AG04449 (cell line): ENCODE measurements around the gene PTCRA.
"Not testable (repeated sequence)": the region's sequence is repeated elsewhere in the genome, so short reads cannot be mapped to it uniquely, and the experiment has no call there.

ENCODE experiments used
- CTCF ChIA-PET: fragments of 350-600 bp; formaldehyde crosslinking; extraction: SDS; loops from one replicate; lab custom pipeline; 2021; ENCODE audit warnings: antibody characterized with exemption; lab: Yijun Ruan, JAX
- POLR2A ChIA-PET: fragments of 400-600, 350-600 bp; formaldehyde crosslinking; extraction: SDS; loops from one replicate; lab custom pipeline; 2020; ENCODE audit warnings: antibody characterized with exemption, inconsistent platforms; lab: Yijun Ruan, JAX
- DNase-seq: peaks from one replicate; pipeline ENCODE4 v3.0.0-alpha.2; 2010; ENCODE audit warnings: low read depth, low spot score
- H3K4me3 ChIP-seq: 2 replicates; pipeline ENCODE4 v1.5.1; 2011; ENCODE audit warnings: low read depth, mild to moderate bottlenecking, control low read depth, low read length
- CTCF ChIP-seq: IDR thresholded peaks from one replicate; pipeline ENCODE4 v1.5.1; 2011; ENCODE audit warnings: mild to moderate bottlenecking, moderate library complexity, low read length, control low read depth, inconsistent platforms; ENCODE audit not compliant: insufficient read depth; ENCODE audit errors: missing control alignments

The PTCRA gene

GRCh38 chr6:42952389-42952788 is 36.5 kb downstream of the PTCRA start:
- CTCF ChIA-PET: interaction anchor here (1.3 kb wide), 1 partner anchor 9 kb away, joined by 5 read pairs; no protein-coding TSS in a partner anchor
- no peak overlapping the region for H3K4me3 ChIP-seq
- POLR2A ChIA-PET: no interaction called here
- DNase-seq: no peak
- TF ChIP-seq CTCF: no peak

GRCh38 chr6:42954405-42954804 is 38.6 kb downstream of the PTCRA start:
- H3K4me3 ChIP-seq, DNase-seq, CTCF ChIA-PET, POLR2A ChIA-PET: not testable (repeated sequence)

- no peak overlapping the region for H3K4me3 ChIP-seq
- no peak for DNase-seq
- ChIA-PET POLR2A (no interaction called here), CTCF (no interaction called here)
- TF ChIP-seq CTCF: no peak
Observed at GRCh38 chr6:42958125-42958524, 42.3 kb downstream of the PTCRA start.

GRCh38 chr6:42959917-42960242 is 44.0 kb downstream of the PTCRA start:
- H3K4me3 ChIP-seq: no peak overlapping the region
- no peak for DNase-seq
- ChIA-PET CTCF (no interaction called here), POLR2A (no interaction called here)
- TF ChIP-seq CTCF: no peak

GRCh38 chr6:42960243-42961019 is 44.6 kb downstream of the PTCRA start, which contains the start of gene GNMT:
TSS of gene GNMT (plus strand) at chr6:42960754. CDS start at chr6:42960768, 14 bp downstream.
- CTCF ChIA-PET: interaction anchor here (1.2 kb wide), 1 partner anchor 8 kb away, joined by 5 read pairs; no protein-coding TSS in a partner anchor
- TF ChIP-seq CTCF: no peak
- peak within 1 kb of the TSS; percentile 48 for H3K4me3 ChIP-seq
- POLR2A ChIA-PET: interaction anchor here (0.6 kb wide), 1 partner anchor 28 kb away, joined by 3 read pairs; no protein-coding TSS in a partner anchor
- no peak for DNase-seq

GRCh38 chr6:42961020-42961470 is 45.2 kb downstream of the PTCRA start:
- H3K4me3 ChIP-seq: peak overlapping the region; percentile 48
- ChIA-PET POLR2A (interaction anchor here (0.6 kb wide), 1 partner anchor 28 kb away, joined by 3 read pairs; no protein-coding TSS in a partner anchor), CTCF (interaction anchor here (0.7 to 1.2 kb wide), 2 partner anchors 9 to 10 kb away, joined by 3 to 5 read pairs; no protein-coding TSS in a partner anchor)
- TF ChIP-seq CTCF: no peak
- no peak for DNase-seq
